Measurements from ENCODE around the gene OR1M1. TPM values are rescaled to one million over a fixed set of nuclear protein-coding genes. Genes with fewer than 3 reads are reported as not detected.
A peak's percentile ranks its signal among the peaks of the same experiment; 100 is the strongest.
"Not testable (repeated sequence)": the region's sequence is repeated elsewhere in the genome, so short reads cannot be mapped to it uniquely, and the experiment has no call there.

Gene OR1M1
- total RNA-seq, result not detected

- DNase-seq (ENCODE audit: low read depth in 2 of 3, low spot score in 2 of 3), result no peak
These were observed at the start of gene OR1M1 for GRCh38 chr19:9086761-9087160. OR1M1 (plus strand) TSS chr19:9087061; CDS start chr19:9093245, 6,184 bp downstream.

DNA sequence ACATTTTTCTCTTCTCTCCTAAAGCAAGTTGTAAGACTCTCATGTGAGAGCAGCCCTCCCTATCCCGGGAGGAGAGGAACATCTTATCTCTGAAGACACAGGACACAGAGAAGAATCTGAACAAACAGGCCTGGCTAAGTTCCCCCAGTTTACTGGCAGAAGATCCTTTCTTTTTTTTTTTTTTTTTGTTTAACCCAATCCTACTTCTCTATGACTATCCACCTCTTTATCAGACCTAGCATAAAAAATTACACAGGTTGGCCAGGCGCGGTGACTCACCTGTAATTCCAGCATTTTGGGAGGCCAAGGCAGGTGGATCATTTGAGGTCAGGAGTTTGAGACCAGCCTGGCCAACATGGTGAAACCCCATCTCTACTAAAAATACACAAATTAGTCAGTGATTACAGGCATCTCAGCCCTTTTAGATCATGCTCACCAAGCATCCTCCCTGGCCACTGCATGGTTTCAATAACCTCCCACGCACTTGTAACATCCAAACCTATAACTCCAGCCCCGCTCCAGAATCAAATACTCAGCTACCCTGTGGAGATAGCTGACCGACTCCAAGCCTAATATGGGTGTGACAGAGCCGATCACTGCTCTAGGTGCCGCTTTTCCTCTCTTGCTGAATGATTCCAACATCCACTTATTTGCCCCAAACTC lies 49.3 kb upstream of the OR1M1 start:
- DNase-seq (ENCODE audit: low read depth in 2 of 3, low spot score in 2 of 3), result no peak

DNA sequence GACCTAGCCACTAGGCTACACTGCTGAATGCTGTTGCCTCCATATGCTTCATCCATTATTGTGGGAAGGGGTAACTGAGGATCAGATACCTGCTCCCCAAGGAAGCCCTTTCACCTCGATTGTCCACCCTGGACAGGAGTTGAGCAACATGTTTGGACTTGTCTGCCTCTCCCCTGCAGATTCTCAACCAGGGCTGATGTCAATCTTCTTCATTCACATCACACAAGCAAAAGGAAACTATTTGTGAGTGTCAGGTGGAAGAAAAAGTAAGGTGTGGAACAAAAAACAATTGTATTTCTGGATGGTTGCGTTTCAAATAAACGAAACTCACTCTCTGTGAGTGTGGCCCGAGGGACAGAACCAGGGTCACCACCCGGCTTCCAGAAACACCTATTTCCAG lies 47.1 kb upstream of the OR1M1 start:
- no peak for DNase-seq (ENCODE audit: low read depth in 2 of 3, low spot score in 2 of 3)

GRCh38 chr19:9040131-9040530 lies 46.7 kb upstream of the OR1M1 start:
- DNase-seq (ENCODE audit: low read depth in 2 of 3, low spot score in 2 of 3), result no peak

GRCh38 chr19:9041023-9041422 lies 45.8 kb upstream of the OR1M1 start:
- DNase-seq (ENCODE audit: low read depth in 2 of 3, low spot score in 2 of 3), result no peak

- no peak for DNase-seq (ENCODE audit: low read depth in 2 of 3, low spot score in 2 of 3)
These were observed 43.3 kb upstream of the OR1M1 start for GRCh38 chr19:9043524-9043923.

DNA sequence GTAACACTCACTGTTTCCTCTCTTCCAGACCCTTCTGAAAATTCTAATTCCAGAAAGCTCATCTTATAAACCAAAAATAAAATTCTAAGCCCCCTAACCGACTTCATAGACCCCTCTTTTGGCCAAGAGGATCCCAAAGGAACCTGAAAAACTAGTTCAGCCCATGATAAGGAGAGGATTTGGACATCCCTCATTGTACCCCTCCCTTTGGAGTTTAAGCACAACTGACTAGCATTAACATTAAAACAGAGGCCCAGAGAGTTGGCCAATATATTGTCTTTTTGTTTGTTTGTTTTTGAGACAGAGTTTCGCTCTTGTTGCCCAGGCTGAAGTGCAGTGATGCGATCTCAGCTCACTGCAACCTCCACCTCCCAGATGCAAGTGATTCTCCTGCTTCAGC lies 42.4 kb upstream of the OR1M1 start:
- no peak for DNase-seq (ENCODE audit: low read depth in 2 of 3, low spot score in 2 of 3)

DNA sequence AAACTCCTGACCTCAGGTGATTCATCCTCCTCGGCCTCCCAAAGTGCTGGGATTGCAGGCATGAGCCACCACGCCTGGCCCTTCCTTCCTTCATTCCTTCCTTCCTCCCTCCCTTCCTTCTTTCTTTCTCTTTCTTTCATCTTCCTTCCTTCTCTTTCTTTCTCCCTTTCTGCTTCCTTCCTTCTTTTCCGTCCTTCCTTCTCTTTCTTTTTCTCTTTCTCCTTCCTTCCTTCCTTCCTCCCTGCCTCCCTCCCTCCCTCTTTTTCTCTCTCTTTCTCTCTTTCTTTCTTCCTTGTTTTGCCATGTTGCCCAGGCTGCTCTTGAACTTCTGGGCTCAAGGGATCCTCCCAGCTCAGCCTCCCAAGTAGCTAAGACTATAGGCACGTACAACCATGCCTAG lies 40.2 kb upstream of the OR1M1 start:
- no peak for DNase-seq (ENCODE audit: low read depth in 2 of 3, low spot score in 2 of 3)

DNA sequence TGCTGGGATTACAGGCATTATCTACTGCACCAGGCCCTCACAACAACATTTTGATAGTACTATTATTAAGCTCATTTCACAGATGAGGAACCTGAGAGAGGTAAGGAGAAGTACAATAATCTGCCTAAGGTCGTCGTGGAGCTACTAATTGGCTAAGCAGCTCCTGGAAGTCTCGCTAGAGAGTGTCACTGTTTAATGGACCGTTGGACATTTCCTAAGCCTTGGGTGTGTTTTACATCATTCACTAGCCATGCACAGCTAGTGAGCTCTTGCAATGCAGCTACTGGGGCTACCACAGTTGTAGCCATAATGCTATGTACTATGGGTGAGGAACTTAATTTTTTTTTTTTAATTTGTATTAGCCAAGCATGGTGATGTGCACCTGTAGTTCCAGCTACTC lies 34.0 kb upstream of the OR1M1 start:
- no peak for DNase-seq (ENCODE audit: low read depth in 2 of 3, low spot score in 2 of 3)

- DNase-seq (ENCODE audit: low read depth in 2 of 3, low spot score in 2 of 3), result not testable (repeated sequence)
These were observed 33.2 kb upstream of the OR1M1 start for GRCh38 chr19:9053674-9054073.

DNA sequence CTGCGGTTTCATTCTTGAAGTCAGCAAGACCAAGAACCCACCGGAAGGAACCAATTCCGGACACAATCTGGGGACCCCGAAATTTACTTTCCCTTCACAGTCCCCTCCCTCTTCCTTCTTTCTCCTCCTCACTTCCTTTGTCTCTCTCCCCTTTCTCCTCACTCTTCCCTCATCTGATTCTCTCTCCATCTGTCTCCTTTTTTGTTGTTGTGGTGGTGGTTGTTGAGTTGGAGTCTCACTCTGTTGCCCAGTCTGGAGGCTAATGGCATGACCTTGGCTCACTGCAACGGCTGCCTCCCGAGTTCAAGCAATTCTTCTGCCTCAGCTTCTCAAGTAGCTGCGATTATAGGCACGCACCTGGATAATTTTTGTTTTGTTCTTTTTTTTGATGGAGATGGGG lies 32.7 kb upstream of the OR1M1 start:
- no peak for DNase-seq (ENCODE audit: low read depth in 2 of 3, low spot score in 2 of 3)

DNA sequence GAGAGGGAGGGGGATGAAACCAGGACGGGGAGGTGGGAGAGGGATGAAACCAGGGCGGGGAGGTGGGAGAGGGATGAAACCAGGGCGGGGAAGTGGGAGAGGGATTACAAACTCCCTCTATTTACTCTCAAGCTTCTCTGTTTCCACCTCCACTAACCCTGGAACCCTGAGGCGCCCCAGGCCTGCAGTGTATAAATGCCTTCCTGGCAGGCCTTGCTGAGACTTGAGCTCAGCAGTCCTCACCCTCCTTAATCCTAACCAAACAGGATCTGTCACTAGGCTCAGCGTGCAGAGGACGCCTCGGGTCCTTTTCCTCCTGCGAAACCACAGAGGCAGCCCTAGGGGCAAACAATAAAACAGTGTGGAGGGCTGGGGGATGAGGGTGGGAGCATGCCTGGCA lies 32.1 kb upstream of the OR1M1 start:
- no peak for DNase-seq (ENCODE audit: low read depth in 2 of 3, low spot score in 2 of 3)

GRCh38 chr19:9056131-9056530 lies 30.7 kb upstream of the OR1M1 start:
- not testable (repeated sequence) for DNase-seq (ENCODE audit: low read depth in 2 of 3, low spot score in 2 of 3)

DNA sequence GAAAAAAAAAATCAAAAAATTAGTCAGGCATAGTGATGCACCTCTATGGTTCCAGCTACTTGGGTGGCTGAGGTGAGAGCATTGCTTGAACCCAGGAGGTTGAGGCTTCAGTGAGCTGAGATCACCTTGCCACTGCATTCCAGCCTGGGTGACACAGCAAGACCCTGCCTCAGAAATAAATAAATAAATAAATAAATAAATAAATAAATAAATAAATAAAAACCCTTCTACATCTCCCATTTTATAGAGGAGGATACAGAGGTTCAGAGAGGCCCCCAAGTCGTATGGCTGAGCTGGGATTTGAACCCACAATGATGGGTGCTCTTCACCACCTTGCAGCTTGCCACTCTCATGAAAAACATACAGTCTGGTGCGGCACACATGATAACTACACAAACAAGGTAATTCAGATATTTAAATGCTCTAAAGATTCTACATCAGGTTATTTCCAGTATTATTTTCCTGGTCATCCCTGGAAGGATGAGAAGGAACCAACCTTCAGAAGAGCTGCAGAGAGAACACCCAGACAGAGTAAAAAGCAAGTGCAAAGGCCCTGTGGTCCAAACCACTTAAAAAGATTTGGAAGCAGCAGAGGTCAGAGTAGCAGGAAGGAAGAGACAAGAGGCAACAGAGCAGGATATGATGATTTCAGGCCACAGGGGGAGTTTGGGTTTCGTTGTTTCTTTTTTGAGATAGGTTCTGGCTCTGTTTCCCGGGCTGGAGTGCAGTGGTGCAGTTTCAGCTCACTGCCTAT lies 29.2 kb upstream of the OR1M1 start:
- DNase-seq (ENCODE audit: low read depth in 2 of 3, low spot score in 2 of 3), result no peak

DNA sequence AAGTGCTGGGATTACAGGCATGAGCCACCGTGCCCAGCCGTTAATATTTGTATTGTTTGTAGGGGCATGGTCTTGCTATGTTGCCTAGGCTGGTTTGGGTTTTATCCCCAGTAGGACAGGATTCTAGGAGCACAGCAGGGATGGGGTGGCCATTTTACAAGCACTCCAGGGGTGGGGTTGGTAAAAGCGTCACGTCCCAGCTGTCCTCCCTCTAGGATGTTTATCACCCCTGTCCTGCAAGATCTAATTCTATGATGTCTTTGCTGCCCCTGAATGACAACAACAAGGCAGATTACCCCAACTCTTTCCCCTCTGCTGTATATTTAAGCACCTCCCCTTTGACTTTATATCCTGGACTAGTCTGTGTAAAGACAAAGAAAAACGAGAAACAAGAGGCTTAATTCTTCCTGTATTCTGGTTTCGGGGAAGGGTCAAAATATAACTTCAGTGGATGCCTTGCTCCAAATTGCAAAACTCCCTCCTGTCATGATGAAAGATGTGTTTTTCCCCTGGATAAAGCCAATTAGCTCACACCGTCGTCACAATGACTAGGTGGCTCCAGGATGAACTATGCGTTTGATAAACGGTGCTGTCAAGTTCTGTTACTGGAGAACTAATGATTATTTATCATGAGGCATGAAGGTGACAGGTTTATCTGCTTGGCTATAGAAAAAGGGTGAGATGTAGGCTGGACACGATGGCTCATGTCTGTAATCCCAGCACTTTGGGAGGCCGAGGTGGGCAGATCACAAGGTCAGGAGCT lies 27.8 kb upstream of the OR1M1 start:
- DNase-seq (ENCODE audit: low read depth in 2 of 3, low spot score in 2 of 3), result no peak

DNA sequence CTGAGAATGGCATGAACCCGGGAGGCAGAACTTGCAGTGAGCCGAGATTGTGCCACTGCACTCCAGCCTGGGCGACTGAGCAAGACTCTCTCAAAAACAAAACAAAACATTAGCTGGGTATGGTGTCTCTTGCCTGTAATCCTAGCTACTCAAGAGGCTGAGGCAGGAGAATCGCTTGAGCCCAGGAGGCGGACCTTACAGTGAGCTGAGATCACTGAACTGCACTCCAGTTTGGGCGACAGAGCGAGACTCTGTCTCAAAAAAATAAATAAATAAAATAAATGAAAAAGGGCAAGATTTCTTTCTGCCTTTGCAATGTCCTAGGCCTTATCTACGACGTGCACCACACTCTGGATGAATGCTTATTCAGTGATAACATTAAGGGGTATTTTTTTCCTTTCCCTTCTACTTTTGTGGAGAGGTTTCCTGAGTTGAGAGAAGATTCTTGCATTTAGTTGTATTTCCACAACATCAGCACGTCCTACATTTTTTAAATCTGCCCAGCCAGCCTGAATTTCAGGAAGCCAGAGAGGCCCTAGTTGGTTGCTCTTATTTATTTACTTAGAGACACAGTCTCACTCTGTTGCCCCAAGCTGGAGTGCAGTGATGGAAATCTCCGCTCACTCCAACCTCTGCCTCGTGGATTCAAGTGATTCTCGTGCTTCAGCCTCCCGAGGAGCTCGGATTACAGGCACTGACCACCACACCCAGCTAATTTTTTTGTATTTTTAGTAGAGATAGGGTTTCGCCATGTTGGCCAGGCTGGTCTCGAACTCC lies 26.1 kb upstream of the OR1M1 start:
- DNase-seq (ENCODE audit: low read depth in 2 of 3, low spot score in 2 of 3), result peak in 1 of 3 donors; percentile 34

- DNase-seq (ENCODE audit: low read depth in 2 of 3, low spot score in 2 of 3), result no peak
These were observed 25.0 kb upstream of the OR1M1 start for GRCh38 chr19:9061879-9062278.

GRCh38 chr19:9065457-9066014 lies 21.3 kb upstream of the OR1M1 start:
- no peak for DNase-seq (ENCODE audit: low read depth in 2 of 3, low spot score in 2 of 3)

- DNase-seq (ENCODE audit: low read depth in 2 of 3, low spot score in 2 of 3), result no peak
These were observed 16.8 kb upstream of the OR1M1 start for GRCh38 chr19:9070066-9070465.

GRCh38 chr19:9071720-9072119 lies 15.1 kb upstream of the OR1M1 start:
- not testable (repeated sequence) for DNase-seq (ENCODE audit: low read depth in 2 of 3, low spot score in 2 of 3)

DNA sequence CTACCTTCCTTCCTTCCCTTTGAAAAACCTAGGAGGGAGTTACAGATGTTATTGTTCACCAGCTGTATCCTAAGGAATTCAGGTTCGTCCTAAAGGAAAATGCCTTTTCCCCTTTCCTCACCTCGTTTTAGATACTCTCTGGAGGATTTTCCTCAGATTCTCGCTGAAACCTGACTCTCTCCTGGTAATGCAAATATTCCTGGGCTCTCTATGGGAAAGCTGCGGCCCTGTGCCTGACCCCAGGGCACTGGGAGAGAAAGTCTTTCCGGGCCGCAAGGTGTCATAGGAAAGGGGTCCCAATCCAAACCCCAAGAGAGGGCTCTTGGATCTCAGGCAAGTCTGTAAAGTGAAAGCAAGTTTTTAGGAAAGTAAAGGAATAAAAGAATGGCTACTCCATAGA lies 13.1 kb upstream of the OR1M1 start:
- no peak for DNase-seq (ENCODE audit: low read depth in 2 of 3, low spot score in 2 of 3)

Measured in hematopoietic multipotent progenitor cell (in vitro differentiated cells).